Neural cell (in vitro differentiated cells): ENCODE data around the gene KMT5B. TPM values are rescaled to one million over a fixed set of nuclear protein-coding genes. Genes with fewer than 3 reads are reported as not detected.

Experiments used
- H2AFZ ChIP-seq: fragments of 200-600, 300-800 bp; sonication (generic), shearing (Covaris generic); 2 replicates; pipeline ENCODE4 v1.6.0; 2014; ENCODE audit warnings: low read depth, mild to moderate bottlenecking, antibody characterized with exemption, low read length, moderate library complexity
- H3F3A ChIP-seq: fragments of 200-600 bp; shearing (Covaris generic); 2 replicates; pipeline ENCODE4 v1.6.1; 2016; ENCODE audit warnings: mild to moderate bottlenecking, moderate library complexity, mixed read lengths, antibody characterized with exemption, low read length; ENCODE audit not compliant: insufficient read depth, poor library complexity, severe bottlenecking
- H3K27ac ChIP-seq: fragments of 200-600, 300-800 bp; sonication (generic), shearing (Covaris generic); 2 replicates; pipeline ENCODE4 v1.5.1; 2014; ENCODE audit warnings: mild to moderate bottlenecking, low read length, moderate library complexity
- H3K27me3 ChIP-seq: fragments of 300-800, 200-600 bp; sonication (generic), shearing (Covaris generic); 2 replicates; pipeline ENCODE4 v1.6.0; 2014; ENCODE audit warnings: mild to moderate bottlenecking, low read depth, low read length, moderate library complexity; ENCODE audit not compliant: insufficient read depth
- H3K36me3 ChIP-seq: fragments of 300-800, 200-600 bp; sonication (generic), shearing (Covaris generic); 2 replicates; pipeline ENCODE4 v1.5.1; 2014; ENCODE audit warnings: mild to moderate bottlenecking, antibody characterized with exemption, low read length, moderate library complexity; ENCODE audit not compliant: insufficient read depth
- H3K4me2 ChIP-seq: fragments of 300-800, 200-600 bp; sonication (generic), shearing (Covaris generic); 2 replicates; pipeline ENCODE4 v1.6.0; 2014; ENCODE audit warnings: mild to moderate bottlenecking, low read length
- H3K4me3 ChIP-seq: fragments of 300-800, 200-600 bp; sonication (generic), shearing (Covaris generic); 2 replicates; pipeline ENCODE4 v1.5.1; 2014; ENCODE audit warnings: mild to moderate bottlenecking, low read length, moderate library complexity
- H3K79me2 ChIP-seq: fragments of 200-600 bp; shearing (Covaris generic); replicated peaks from 2 replicates; pipeline ENCODE4 v1.6.0; 2014; ENCODE audit warnings: mild to moderate bottlenecking, low read length, moderate library complexity; ENCODE audit not compliant: insufficient read depth
- H3K9ac ChIP-seq: fragments of 300-800, 200-600 bp; sonication (generic), shearing (Covaris generic); 2 replicates; pipeline ENCODE4 v1.6.1; 2016; ENCODE audit warnings: mild to moderate bottlenecking, low read length, mixed read lengths
- H3K9me2 ChIP-seq: fragments of 200-600 bp; shearing (Covaris generic); 2 replicates; pipeline ENCODE4 v1.6.1; 2016; ENCODE audit warnings: mild to moderate bottlenecking, low read length, mixed read lengths; ENCODE audit not compliant: insufficient read depth
- H3K9me3 ChIP-seq: fragments of 200-600, 300-800 bp; sonication (generic), shearing (Covaris generic); 2 replicates; pipeline ENCODE4 v1.6.1; 2016; ENCODE audit warnings: mild to moderate bottlenecking, mixed run types, low read length, moderate library complexity, mixed read lengths
- H4K20me1 ChIP-seq: fragments of 200-600 bp; shearing (Covaris generic); 2 replicates; pipeline ENCODE4 v1.6.1; 2016; ENCODE audit warnings: mild to moderate bottlenecking, mixed run types; ENCODE audit not compliant: insufficient read depth
- EP300 ChIP-seq: fragments of 450-650 bp; conservative IDR thresholded peaks from 2 replicates; pipeline ENCODE4 v1.6.1; 2014; ENCODE audit warnings: antibody characterized with exemption, mild to moderate bottlenecking, moderate library complexity; ENCODE audit not compliant: poor library complexity, severe bottlenecking
- EZH2 ChIP-seq: fragments of 200-600, 300-800 bp; shearing (Covaris generic), sonication (generic); IDR thresholded peaks from 2 replicates; pipeline ENCODE4 v1.6.1; 2014; ENCODE audit warnings: antibody characterized with exemption, low read length, borderline replicate concordance, mild to moderate bottlenecking; ENCODE audit not compliant: insufficient read depth, poor library complexity, severe bottlenecking
- MXI1 ChIP-seq: fragments of 450-650 bp; conservative IDR thresholded peaks from 2 replicates; pipeline ENCODE4 v1.6.1; 2014; ENCODE audit warnings: antibody characterized with exemption, mild to moderate bottlenecking; ENCODE audit not compliant: poor library complexity, severe bottlenecking
- POLR2AphosphoS5 ChIP-seq: IDR thresholded peaks from 2 replicates; pipeline ENCODE4 v1.6.1; 2012
- RAD21 ChIP-seq: fragments of 450-650 bp; conservative IDR thresholded peaks from 2 replicates; pipeline ENCODE4 v1.6.1; 2014; ENCODE audit warnings: antibody characterized with exemption, mild to moderate bottlenecking, moderate library complexity
- SMC3 ChIP-seq: fragments of 450-650 bp; conservative IDR thresholded peaks from 2 replicates; pipeline ENCODE4 v1.6.1; 2014; ENCODE audit warnings: antibody characterized with exemption, mild to moderate bottlenecking, moderate library complexity; ENCODE audit not compliant: poor library complexity
- TAF1 ChIP-seq: IDR thresholded peaks from 2 replicates; pipeline ENCODE4 v1.6.1; 2012; ENCODE audit warnings: low read depth
- polyA plus RNA-seq: library from polyadenylated mRNA; depleted of rRNA; stranded (reverse); fragments of >200 nt; gene quantifications from 2 replicates; pipeline ENCODE4 v1.2.3, GENCODE V29; 2014
- TF ChIP-seq, protein P1 (sequence below): fragments of 450-650 bp; IDR thresholded peaks from 2 replicates; pipeline ENCODE4 v1.5.1; 2014; ENCODE audit warnings: antibody characterized with exemption, mild to moderate bottlenecking, moderate library complexity; ENCODE audit not compliant: poor library complexity, severe bottlenecking
- TF ChIP-seq, protein P2 (sequence below): IDR thresholded peaks from 2 replicates; pipeline ENCODE4 v1.6.1; 2012; ENCODE audit warnings: borderline replicate concordance

Gene KMT5B
- polyA plus RNA-seq, 1 donor from 2014 or later: 107 TPM

DNA sequence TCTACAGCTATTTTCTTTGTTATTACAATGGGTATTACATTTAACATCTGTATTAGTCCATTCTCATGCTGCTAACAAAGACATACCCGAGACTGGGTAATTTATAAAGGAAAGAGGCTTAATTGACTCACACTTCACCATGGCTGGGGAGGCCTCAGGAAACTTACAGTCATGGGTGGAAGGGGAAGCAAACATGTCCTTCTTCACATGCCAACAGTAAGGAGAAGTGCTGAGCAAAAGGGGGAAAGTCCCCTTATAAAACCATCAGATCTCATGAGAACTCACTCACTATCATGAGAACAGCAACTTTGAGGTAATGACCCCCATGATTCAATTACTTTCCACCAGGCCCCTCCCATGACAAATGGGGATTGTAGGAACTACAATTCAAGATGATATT is 16.5 kb upstream of the KMT5B start:
- no peaks in the 10 kb centered on the region for H3K9me2 ChIP-seq
- TF ChIP-seq, protein P1, sequence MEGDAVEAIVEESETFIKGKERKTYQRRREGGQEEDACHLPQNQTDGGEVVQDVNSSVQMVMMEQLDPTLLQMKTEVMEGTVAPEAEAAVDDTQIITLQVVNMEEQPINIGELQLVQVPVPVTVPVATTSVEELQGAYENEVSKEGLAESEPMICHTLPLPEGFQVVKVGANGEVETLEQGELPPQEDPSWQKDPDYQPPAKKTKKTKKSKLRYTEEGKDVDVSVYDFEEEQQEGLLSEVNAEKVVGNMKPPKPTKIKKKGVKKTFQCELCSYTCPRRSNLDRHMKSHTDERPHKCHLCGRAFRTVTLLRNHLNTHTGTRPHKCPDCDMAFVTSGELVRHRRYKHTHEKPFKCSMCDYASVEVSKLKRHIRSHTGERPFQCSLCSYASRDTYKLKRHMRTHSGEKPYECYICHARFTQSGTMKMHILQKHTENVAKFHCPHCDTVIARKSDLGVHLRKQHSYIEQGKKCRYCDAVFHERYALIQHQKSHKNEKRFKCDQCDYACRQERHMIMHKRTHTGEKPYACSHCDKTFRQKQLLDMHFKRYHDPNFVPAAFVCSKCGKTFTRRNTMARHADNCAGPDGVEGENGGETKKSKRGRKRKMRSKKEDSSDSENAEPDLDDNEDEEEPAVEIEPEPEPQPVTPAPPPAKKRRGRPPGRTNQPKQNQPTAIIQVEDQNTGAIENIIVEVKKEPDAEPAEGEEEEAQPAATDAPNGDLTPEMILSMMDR: no peak
- no peak for TF ChIP-seq MXI1
- TF ChIP-seq SMC3: no peak
- no peak for TF ChIP-seq TAF1
- no peak for TF ChIP-seq EP300
- TF ChIP-seq, protein P2, sequence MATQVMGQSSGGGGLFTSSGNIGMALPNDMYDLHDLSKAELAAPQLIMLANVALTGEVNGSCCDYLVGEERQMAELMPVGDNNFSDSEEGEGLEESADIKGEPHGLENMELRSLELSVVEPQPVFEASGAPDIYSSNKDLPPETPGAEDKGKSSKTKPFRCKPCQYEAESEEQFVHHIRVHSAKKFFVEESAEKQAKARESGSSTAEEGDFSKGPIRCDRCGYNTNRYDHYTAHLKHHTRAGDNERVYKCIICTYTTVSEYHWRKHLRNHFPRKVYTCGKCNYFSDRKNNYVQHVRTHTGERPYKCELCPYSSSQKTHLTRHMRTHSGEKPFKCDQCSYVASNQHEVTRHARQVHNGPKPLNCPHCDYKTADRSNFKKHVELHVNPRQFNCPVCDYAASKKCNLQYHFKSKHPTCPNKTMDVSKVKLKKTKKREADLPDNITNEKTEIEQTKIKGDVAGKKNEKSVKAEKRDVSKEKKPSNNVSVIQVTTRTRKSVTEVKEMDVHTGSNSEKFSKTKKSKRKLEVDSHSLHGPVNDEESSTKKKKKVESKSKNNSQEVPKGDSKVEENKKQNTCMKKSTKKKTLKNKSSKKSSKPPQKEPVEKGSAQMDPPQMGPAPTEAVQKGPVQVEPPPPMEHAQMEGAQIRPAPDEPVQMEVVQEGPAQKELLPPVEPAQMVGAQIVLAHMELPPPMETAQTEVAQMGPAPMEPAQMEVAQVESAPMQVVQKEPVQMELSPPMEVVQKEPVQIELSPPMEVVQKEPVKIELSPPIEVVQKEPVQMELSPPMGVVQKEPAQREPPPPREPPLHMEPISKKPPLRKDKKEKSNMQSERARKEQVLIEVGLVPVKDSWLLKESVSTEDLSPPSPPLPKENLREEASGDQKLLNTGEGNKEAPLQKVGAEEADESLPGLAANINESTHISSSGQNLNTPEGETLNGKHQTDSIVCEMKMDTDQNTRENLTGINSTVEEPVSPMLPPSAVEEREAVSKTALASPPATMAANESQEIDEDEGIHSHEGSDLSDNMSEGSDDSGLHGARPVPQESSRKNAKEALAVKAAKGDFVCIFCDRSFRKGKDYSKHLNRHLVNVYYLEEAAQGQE: no peak
- no peak for TF ChIP-seq POLR2AphosphoS5
- TF ChIP-seq EZH2: no peak
- TF ChIP-seq RAD21: no peak

DNA sequence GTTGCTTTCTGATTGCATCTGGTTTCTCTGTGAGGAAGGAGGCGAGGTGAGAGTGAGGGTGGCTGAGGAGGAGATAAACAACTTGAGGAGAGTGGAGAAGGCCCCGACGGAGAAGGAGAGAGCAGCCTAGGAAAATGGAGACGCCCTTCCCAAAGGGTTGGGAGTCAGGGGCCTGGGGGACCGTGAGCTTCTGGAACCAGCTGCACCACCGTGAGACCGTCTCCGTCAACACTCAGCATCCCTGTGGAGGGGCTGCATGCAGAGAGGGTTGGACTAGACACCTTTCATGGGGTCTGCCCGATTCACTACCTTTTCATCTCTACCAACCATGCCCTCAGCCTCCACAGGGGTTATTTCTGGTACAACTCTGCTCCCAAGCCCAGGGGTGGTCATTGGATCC is 13.3 kb upstream of the KMT5B start:
- no peak overlapping the region for H3K9ac ChIP-seq
- no peak overlapping the region for H2AFZ ChIP-seq
- no peaks in the 10 kb centered on the region for H3F3A ChIP-seq
- no peaks in the 10 kb centered on the region for H3K9me2 ChIP-seq
- TF ChIP-seq MXI1 (no peak), TAF1 (no peak), POLR2AphosphoS5 (no peak), RAD21 (no peak), SMC3 (no peak)
- TF ChIP-seq, protein P2: no peak
- no peaks in the 10 kb centered on the region for H3K9me3 ChIP-seq
- H3K4me2 ChIP-seq: no peak overlapping the region
- no peaks in the 10 kb centered on the region for H4K20me1 ChIP-seq
- no peak overlapping the region for H3K27ac ChIP-seq
- no peaks in the 10 kb centered on the region for H3K27me3 ChIP-seq
- H3K4me3 ChIP-seq: no peak overlapping the region
- no peaks in the 10 kb centered on the region for H3K79me2 ChIP-seq
- no peaks in the 10 kb centered on the region for H3K36me3 ChIP-seq

More for the DNA sequence above, 16.5 kb upstream of the KMT5B start:
- no peaks in the 10 kb centered on the region for H3K79me2 ChIP-seq
- no peak overlapping the region for H3K27ac ChIP-seq
- H4K20me1 ChIP-seq: no peaks in the 10 kb centered on the region
- no peaks in the 10 kb centered on the region for H3K9me3 ChIP-seq
- H2AFZ ChIP-seq: no peak overlapping the region
- H3K27me3 ChIP-seq: no peaks in the 10 kb centered on the region
- H3K4me3 ChIP-seq: no peak overlapping the region
- H3K4me2 ChIP-seq: no peak overlapping the region
- H3F3A ChIP-seq: no peaks in the 10 kb centered on the region
- H3K9ac ChIP-seq: no peak overlapping the region
- H3K36me3 ChIP-seq: no peaks in the 10 kb centered on the region
